Ovary (tissue), 3 donors: ENCODE measurements around the gene OPCML.

ENCODE experiments used
- CTCF ChIP-seq, 3 donors: fragments of 450-650 bp in 2 of 3; fragments of 200-600 bp in 1 of 3; IDR thresholded peaks; one replicate each; pipeline versions ENCODE4 v1.5.1 to v1.8.0; 2016 to 2022; ENCODE audit warnings: antibody characterized with exemption in 3 of 3, mild to moderate bottlenecking in 1 of 3
- EP300 ChIP-seq: sonication (generic); formaldehyde crosslinking; IDR thresholded peaks from one replicate; pipeline ENCODE4 v1.6.1; 2017; ENCODE audit warnings: antibody characterized with exemption
- donor health status: DM: no; HTN: no; CAD: no.

GRCh38 chr11:133476570-133477250, 55.6 kb downstream of the OPCML start:
- TF ChIP-seq EP300 (no peak), CTCF (IDR thresholded peaks at IDR 0.05) (no peak)
